MCF 10A (cell line): ENCODE data around the gene LRFN2. TPM values are rescaled to one million over a fixed set of nuclear protein-coding genes. Genes with fewer than 3 reads are reported as not detected.

Source experiments
- BruUV-seq: library from RNA; stranded (reverse); fragments of 400-500 nt; replicated peaks from 2 replicates; lab custom pipeline; 2021; lab: Mats Ljungman, UMichigan
- CTCF ChIA-PET: fragments of 300-600 bp; sonication (Branson Sonifier 250); formaldehyde crosslinking; extraction: SDS; loops from one replicate; lab custom pipeline; 2021; ENCODE audit warnings: antibody characterized with exemption, inconsistent platforms; lab: Yijun Ruan, JAX
- POLR2A ChIA-PET: fragments of 300-600, 350-650 bp; sonication (Branson Sonifier 250); formaldehyde crosslinking; extraction: SDS; loops from one replicate; lab custom pipeline; 2020; ENCODE audit warnings: antibody characterized with exemption, inconsistent platforms; lab: Yijun Ruan, JAX
- DNase-seq: peaks from one replicate; pipeline ENCODE4 v3.0.0-alpha.2; 2018; ENCODE audit not compliant: unreplicated experiment
- H3K27ac Mint-ChIP-seq: one replicate; pipeline ENCODE4 v1.8.0; 2022; ENCODE audit warnings: mild to moderate bottlenecking, low read depth, mixed read lengths; ENCODE audit not compliant: unreplicated experiment
- H3K27me3 Mint-ChIP-seq: one replicate; pipeline ENCODE4 v1.8.0; 2022; ENCODE audit warnings: mixed read lengths; ENCODE audit not compliant: insufficient read depth, unreplicated experiment
- H3K36me3 Mint-ChIP-seq: one replicate; pipeline ENCODE4 v1.8.0; 2022; ENCODE audit warnings: mild to moderate bottlenecking, moderate library complexity, mixed read lengths; ENCODE audit not compliant: insufficient read depth, unreplicated experiment
- H3K4me1 Mint-ChIP-seq: one replicate; pipeline ENCODE4 v1.8.0; 2022; ENCODE audit warnings: mixed read lengths; ENCODE audit not compliant: insufficient read depth, unreplicated experiment
- H3K4me3 Mint-ChIP-seq: one replicate; pipeline ENCODE4 v1.8.0; 2022; ENCODE audit warnings: mild to moderate bottlenecking, moderate library complexity, mixed read lengths; ENCODE audit not compliant: unreplicated experiment
- H3K9me3 Mint-ChIP-seq: one replicate; pipeline ENCODE4 v1.8.0; 2022; ENCODE audit warnings: mixed read lengths; ENCODE audit not compliant: unreplicated experiment
- intact Hi-C: fragments of 100-400 bp; cut with micrococcal nuclease; formaldehyde crosslinking; loops from 2 replicates; pipeline ENCODE4 v1.14.1; 2022
- total RNA-seq: library from RNA; stranded (reverse); gene quantifications from 2 replicates; pipeline ENCODE4 v1.2.3, GENCODE V29; 2022
- TF ChIP-seq, protein P1 (sequence below): fragments of 200-600 bp; IDR thresholded peaks from one replicate; pipeline ENCODE4 v1.8.0; 2022; ENCODE audit warnings: antibody characterized with exemption, mild to moderate bottlenecking; ENCODE audit not compliant: unreplicated experiment

LRFN2 gene
- total RNA-seq, 1 experiment from 2014 or later, result not detected

GRCh38 chr6:40509716-40510260 lies 77.4 kb downstream of the LRFN2 start:
- H3K4me3 Mint-ChIP-seq, result no peak overlapping the region
- intact Hi-C loops, result no loop called here
- no peaks in the 10 kb centered on the region for H3K36me3 Mint-ChIP-seq
- H3K4me1 Mint-ChIP-seq, result no peaks in the 10 kb centered on the region
- no peak for DNase-seq
- TF ChIP-seq, protein P1, sequence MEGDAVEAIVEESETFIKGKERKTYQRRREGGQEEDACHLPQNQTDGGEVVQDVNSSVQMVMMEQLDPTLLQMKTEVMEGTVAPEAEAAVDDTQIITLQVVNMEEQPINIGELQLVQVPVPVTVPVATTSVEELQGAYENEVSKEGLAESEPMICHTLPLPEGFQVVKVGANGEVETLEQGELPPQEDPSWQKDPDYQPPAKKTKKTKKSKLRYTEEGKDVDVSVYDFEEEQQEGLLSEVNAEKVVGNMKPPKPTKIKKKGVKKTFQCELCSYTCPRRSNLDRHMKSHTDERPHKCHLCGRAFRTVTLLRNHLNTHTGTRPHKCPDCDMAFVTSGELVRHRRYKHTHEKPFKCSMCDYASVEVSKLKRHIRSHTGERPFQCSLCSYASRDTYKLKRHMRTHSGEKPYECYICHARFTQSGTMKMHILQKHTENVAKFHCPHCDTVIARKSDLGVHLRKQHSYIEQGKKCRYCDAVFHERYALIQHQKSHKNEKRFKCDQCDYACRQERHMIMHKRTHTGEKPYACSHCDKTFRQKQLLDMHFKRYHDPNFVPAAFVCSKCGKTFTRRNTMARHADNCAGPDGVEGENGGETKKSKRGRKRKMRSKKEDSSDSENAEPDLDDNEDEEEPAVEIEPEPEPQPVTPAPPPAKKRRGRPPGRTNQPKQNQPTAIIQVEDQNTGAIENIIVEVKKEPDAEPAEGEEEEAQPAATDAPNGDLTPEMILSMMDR, result no peak
- ChIA-PET CTCF (no interaction called here), POLR2A (no interaction called here)
- BruUV-seq, result no TSS peak
- H3K27ac Mint-ChIP-seq, result no peak overlapping the region
- H3K27me3 Mint-ChIP-seq, result no peaks in the 10 kb centered on the region
- peaks cover 33% of the 10 kb centered on the region for H3K9me3 Mint-ChIP-seq

DNA sequence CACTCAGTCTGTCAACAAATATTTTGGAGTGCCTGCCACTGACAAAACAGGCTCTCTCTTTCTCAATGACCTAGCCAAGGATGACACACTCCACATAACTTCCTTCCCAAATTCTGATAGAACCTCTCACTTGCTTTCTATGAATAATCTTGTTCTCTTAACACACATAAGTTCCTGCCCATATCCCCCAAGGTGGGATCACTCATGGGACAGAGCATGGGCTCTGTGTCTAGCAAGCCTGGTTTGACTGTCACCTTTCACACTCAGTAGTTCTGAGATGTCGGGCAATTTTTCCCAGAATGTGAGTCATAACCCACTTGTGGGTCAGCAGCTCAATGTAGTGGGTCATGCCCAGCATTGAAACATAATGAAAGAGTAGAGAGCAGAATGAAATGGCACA lies 78.1 kb downstream of the LRFN2 start:
- no peak for DNase-seq
- peaks cover 33% of the 10 kb centered on the region for H3K9me3 Mint-ChIP-seq
- ChIA-PET POLR2A (no interaction called here), CTCF (no interaction called here)
- H3K36me3 Mint-ChIP-seq, result no peaks in the 10 kb centered on the region
- intact Hi-C loops, result no loop called here
- H3K4me1 Mint-ChIP-seq, result no peaks in the 10 kb centered on the region
- no TSS peak for BruUV-seq
- no peak overlapping the region for H3K27ac Mint-ChIP-seq
- H3K27me3 Mint-ChIP-seq, result no peaks in the 10 kb centered on the region
- no peak overlapping the region for H3K4me3 Mint-ChIP-seq
- TF ChIP-seq, protein P1, result no peak

- TF ChIP-seq, protein P1, result no peak
- no TSS peak for BruUV-seq
- H3K4me3 Mint-ChIP-seq, result no peak overlapping the region
- intact Hi-C loops, result no loop called here
- H3K9me3 Mint-ChIP-seq, result peaks cover 50% of the 10 kb centered on the region
- ChIA-PET POLR2A (no interaction called here), CTCF (no interaction called here)
- H3K4me1 Mint-ChIP-seq, result no peaks in the 10 kb centered on the region
- H3K27me3 Mint-ChIP-seq, result no peaks in the 10 kb centered on the region
- H3K36me3 Mint-ChIP-seq, result peaks cover 6% of the 10 kb centered on the region
- no peak overlapping the region for H3K27ac Mint-ChIP-seq
- no peak for DNase-seq
These were observed 80.2 kb downstream of the LRFN2 start for GRCh38 chr6:40506954-40507353.

GRCh38 chr6:40505191-40505810 lies 81.9 kb downstream of the LRFN2 start:
- no peak for DNase-seq
- intact Hi-C loops, result no loop called here
- H3K9me3 Mint-ChIP-seq, result peaks cover 36% of the 10 kb centered on the region
- peaks cover 6% of the 10 kb centered on the region for H3K36me3 Mint-ChIP-seq
- no peaks in the 10 kb centered on the region for H3K4me1 Mint-ChIP-seq
- no TSS peak for BruUV-seq
- no peak overlapping the region for H3K4me3 Mint-ChIP-seq
- TF ChIP-seq, protein P1, result no peak
- no peak overlapping the region for H3K27ac Mint-ChIP-seq
- ChIA-PET POLR2A (no interaction called here), CTCF (interaction anchor here (0.7 kb wide), 1 partner anchor 29 kb away, joined by 3 read pairs; no protein-coding TSS in a partner anchor)
- no peaks in the 10 kb centered on the region for H3K27me3 Mint-ChIP-seq
